Measurements from ENCODE around the gene TTI1. TPM values are rescaled to one million over a fixed set of nuclear protein-coding genes. Genes with fewer than 3 reads are reported as not detected.

TTI1 gene
- total and polyA plus RNA-seq, 2 experiments from 2014 or later, result 17.8 to 56.4 TPM

DNA sequence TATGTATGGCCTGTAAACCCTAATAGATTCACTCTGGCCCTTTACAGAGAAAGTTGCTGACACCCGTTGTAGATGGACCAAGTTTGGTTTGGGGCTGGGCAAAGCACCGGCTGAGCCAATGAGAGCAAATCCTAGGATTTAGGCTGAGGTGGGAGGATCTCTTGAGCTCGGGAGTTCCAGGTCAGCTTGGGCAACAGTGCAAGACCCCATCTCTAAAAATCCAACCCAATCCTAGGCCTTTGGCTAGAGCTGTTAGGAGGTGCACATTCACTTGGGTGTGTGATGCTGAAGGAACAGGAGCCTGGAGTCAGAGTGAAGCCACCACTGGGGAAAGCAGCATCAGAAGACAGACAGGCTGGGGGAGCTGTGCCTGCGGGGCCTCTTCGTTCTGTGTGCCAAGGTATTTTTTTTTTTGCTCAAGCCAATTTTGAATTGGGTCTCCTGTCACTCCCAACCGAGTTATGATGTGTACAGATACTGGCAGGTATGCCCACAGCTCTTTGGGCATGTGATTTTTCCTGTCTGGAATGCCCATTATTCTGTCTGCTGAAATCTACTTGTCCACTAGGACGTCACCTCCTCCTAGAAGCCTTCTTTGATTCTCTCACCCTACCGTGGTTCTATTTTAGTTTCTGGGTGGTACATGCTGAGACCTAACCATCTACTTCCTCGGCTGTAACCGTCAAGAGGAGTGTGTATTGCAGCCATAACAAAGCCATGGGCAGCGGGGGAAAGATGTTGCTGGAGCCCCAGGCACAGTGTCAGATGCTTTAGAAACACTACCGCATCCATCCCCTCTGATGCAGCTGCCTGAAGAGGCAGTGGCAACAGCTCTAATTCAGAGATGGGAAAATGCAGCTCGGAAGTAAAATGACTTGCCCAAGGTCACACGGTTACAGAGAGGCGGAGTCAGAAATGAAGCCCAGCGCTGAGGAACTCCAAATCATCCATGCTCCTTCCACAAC, 54.0 kb downstream of the TTI1 start:
- peaks cover 12% of the 10 kb centered on the region for H3K27me3 Mint-ChIP-seq (ENCODE audit: insufficient read depth, low read depth, poor library complexity)
- no peak overlapping the region for H3K27ac Mint-ChIP-seq

More for the DNA sequence above, 54.0 kb downstream of the TTI1 start:
- Histone ChIP-seq H3K4me3 (no peak overlapping the region), H4K20me1 (replicated peaks; ENCODE audit: insufficient read depth) (no peaks in the 10 kb centered on the region), H3K9me2 (ENCODE audit: insufficient read depth) (no peaks in the 10 kb centered on the region), H3K79me2 (replicated peaks; ENCODE audit: insufficient read depth) (no peaks in the 10 kb centered on the region), H3K4me2 (no peak overlapping the region), H3K36me3 (ENCODE audit: insufficient read depth) (peaks cover 4% of the 10 kb centered on the region; the same call in 1 of the 2 replicates), H2AFZ (no peak overlapping the region), H3F3A (replicated peaks; ENCODE audit: low read depth) (no peaks in the 10 kb centered on the region), H3K27me3 (ENCODE audit: insufficient read depth) (no peaks in the 10 kb centered on the region), H3K27ac (ENCODE audit: low read depth) (no peak overlapping the region), H3K4me1 (ENCODE audit: insufficient read depth) (peaks cover 20% of the 10 kb centered on the region)
- peaks cover 22% of the 10 kb centered on the region for H3K4me1 Mint-ChIP-seq
- TF ChIP-seq, protein P1, sequence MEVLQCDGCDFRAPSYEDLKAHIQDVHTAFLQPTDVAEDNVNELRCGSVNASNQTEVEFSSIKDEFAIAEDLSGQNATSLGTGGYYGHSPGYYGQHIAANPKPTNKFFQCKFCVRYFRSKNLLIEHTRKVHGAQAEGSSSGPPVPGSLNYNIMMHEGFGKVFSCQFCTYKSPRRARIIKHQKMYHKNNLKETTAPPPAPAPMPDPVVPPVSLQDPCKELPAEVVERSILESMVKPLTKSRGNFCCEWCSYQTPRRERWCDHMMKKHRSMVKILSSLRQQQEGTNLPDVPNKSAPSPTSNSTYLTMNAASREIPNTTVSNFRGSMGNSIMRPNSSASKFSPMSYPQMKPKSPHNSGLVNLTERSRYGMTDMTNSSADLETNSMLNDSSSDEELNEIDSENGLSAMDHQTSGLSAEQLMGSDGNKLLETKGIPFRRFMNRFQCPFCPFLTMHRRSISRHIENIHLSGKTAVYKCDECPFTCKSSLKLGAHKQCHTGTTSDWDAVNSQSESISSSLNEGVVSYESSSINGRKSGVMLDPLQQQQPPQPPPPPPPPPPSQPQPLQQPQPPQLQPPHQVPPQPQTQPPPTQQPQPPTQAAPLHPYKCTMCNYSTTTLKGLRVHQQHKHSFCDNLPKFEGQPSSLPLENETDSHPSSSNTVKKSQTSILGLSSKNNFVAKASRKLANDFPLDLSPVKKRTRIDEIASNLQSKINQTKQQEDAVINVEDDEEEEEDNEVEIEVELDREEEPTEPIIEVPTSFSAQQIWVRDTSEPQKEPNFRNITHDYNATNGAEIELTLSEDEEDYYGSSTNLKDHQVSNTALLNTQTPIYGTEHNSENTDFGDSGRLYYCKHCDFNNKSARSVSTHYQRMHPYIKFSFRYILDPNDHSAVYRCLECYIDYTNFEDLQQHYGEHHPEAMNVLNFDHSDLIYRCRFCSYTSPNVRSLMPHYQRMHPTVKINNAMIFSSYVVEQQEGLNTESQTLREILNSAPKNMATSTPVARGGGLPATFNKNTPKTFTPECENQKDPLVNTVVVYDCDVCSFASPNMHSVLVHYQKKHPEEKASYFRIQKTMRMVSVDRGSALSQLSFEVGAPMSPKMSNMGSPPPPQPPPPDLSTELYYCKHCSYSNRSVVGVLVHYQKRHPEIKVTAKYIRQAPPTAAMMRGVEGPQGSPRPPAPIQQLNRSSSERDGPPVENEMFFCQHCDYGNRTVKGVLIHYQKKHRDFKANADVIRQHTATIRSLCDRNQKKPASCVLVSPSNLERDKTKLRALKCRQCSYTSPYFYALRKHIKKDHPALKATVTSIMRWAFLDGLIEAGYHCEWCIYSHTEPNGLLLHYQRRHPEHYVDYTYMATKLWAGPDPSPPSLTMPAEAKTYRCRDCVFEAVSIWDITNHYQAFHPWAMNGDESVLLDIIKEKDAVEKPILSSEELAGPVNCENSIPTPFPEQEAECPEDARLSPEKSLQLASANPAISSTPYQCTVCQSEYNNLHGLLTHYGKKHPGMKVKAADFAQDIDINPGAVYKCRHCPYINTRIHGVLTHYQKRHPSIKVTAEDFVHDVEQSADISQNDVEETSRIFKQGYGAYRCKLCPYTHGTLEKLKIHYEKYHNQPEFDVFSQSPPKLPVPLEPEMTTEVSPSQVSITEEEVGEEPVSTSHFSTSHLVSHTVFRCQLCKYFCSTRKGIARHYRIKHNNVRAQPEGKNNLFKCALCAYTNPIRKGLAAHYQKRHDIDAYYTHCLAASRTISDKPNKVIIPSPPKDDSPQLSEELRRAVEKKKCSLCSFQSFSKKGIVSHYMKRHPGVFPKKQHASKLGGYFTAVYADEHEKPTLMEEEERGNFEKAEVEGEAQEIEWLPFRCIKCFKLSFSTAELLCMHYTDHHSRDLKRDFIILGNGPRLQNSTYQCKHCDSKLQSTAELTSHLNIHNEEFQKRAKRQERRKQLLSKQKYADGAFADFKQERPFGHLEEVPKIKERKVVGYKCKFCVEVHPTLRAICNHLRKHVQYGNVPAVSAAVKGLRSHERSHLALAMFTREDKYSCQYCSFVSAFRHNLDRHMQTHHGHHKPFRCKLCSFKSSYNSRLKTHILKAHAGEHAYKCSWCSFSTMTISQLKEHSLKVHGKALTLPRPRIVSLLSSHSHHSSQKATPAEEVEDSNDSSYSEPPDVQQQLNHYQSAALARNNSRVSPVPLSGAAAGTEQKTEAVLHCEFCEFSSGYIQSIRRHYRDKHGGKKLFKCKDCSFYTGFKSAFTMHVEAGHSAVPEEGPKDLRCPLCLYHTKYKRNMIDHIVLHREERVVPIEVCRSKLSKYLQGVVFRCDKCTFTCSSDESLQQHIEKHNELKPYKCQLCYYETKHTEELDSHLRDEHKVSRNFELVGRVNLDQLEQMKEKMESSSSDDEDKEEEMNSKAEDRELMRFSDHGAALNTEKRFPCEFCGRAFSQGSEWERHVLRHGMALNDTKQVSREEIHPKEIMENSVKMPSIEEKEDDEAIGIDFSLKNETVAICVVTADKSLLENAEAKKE (CRISPR knock-in tag; IDR thresholded peaks at IDR 0.05), result no peak
- TF ChIP-seq, protein P2, sequence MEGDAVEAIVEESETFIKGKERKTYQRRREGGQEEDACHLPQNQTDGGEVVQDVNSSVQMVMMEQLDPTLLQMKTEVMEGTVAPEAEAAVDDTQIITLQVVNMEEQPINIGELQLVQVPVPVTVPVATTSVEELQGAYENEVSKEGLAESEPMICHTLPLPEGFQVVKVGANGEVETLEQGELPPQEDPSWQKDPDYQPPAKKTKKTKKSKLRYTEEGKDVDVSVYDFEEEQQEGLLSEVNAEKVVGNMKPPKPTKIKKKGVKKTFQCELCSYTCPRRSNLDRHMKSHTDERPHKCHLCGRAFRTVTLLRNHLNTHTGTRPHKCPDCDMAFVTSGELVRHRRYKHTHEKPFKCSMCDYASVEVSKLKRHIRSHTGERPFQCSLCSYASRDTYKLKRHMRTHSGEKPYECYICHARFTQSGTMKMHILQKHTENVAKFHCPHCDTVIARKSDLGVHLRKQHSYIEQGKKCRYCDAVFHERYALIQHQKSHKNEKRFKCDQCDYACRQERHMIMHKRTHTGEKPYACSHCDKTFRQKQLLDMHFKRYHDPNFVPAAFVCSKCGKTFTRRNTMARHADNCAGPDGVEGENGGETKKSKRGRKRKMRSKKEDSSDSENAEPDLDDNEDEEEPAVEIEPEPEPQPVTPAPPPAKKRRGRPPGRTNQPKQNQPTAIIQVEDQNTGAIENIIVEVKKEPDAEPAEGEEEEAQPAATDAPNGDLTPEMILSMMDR (conservative IDR thresholded peaks at IDR 0.05; ENCODE audit: low read depth in 2 of 2), result peak in 1 of 2 experiments; percentile 9; a peak in 1 of 4 replicates
- ATAC-seq, result no peak
- peaks cover 4% of the 10 kb centered on the region; the same call in 2 of the 3 replicates for H3K36me3 Mint-ChIP-seq (ENCODE audit: low read depth)
- H3K9me3 Mint-ChIP-seq, result no peaks in the 10 kb centered on the region; the same call in 2 of the 3 replicates
- DNase-seq (ENCODE audit: low spot score), result no peak
- H3K4me3 Mint-ChIP-seq, result no peak overlapping the region
